WTC11 (cell line): Measurements from ENCODE around the gene FEM1C. TPM values are rescaled to one million over a fixed set of nuclear protein-coding genes. Genes with fewer than 3 reads are reported as not detected.
A peak's percentile ranks its signal among the peaks of the same experiment; 100 is the strongest.

Experiments
- ATAC-seq: fragments of 200-7000 bp; cut with Tn5 transposase; 2 replicates; pipeline ENCODE4 v1.10.0; 2021; ENCODE audit warnings: mild to moderate bottlenecking, moderate library complexity
- CTCF ChIA-PET: fragments of 300-600 bp; sonication (Branson Sonifier 250); formaldehyde crosslinking; loops from one replicate; lab custom pipeline; 2021; ENCODE audit warnings: antibody characterized with exemption; lab: Charles Lee
- POLR2A ChIA-PET: fragments of 350-600 bp; sonication (Branson Sonifier 250); formaldehyde crosslinking; loops from one replicate; lab custom pipeline; 2021; ENCODE audit warnings: antibody characterized with exemption; lab: Charles Lee
- DNase-seq: peaks from one replicate; pipeline ENCODE4 v3.0.0; 2021; ENCODE audit warnings: low spot score
- H3K27ac Mint-ChIP-seq: 2 replicates; pipeline ENCODE4 v1.8.0; 2021; ENCODE audit warnings: mixed read lengths
- H3K27me3 Mint-ChIP-seq: 2 replicates; pipeline ENCODE4 v1.8.0; 2021; ENCODE audit warnings: low read depth, mild to moderate bottlenecking, moderate library complexity, mixed read lengths
- H3K36me3 Mint-ChIP-seq: 2 replicates; pipeline ENCODE4 v1.8.0; 2021; ENCODE audit warnings: mixed read lengths
- H3K4me1 Mint-ChIP-seq: 2 replicates; pipeline ENCODE4 v1.8.0; 2022; ENCODE audit warnings: mixed read lengths
- H3K4me3 Mint-ChIP-seq: 2 replicates; pipeline ENCODE4 v1.8.0; 2021; ENCODE audit warnings: mild to moderate bottlenecking, moderate library complexity, mixed read lengths
- H3K9me3 Mint-ChIP-seq: 2 replicates; pipeline ENCODE4 v1.8.0; 2021; ENCODE audit warnings: mixed read lengths
- AR ChIP-seq: fragments of 250-450 bp; sonication (Bioruptor Pico); IDR thresholded peaks from 2 replicates; pipeline ENCODE4 v1.9.0; 2021; ENCODE audit warnings: mild to moderate bottlenecking
- CTCF ChIP-seq: fragments of 200-600 bp; IDR thresholded peaks from 2 replicates; pipeline ENCODE4 v1.8.0; 2022; ENCODE audit warnings: antibody characterized with exemption
- E2F1 ChIP-seq: sonication (generic); formaldehyde crosslinking; IDR thresholded peaks from 2 replicates; pipeline ENCODE4 v1.8.0; 2022; ENCODE audit warnings: mild to moderate bottlenecking, missing genetic modification reagents
- FOXP1 ChIP-seq: sonication (generic); formaldehyde crosslinking; IDR thresholded peaks from 2 replicates; pipeline ENCODE4 v1.8.0; 2022; ENCODE audit warnings: missing genetic modification reagents, mild to moderate bottlenecking, moderate library complexity, borderline replicate concordance
- GABPB1 ChIP-seq: sonication (generic); formaldehyde crosslinking; IDR thresholded peaks from 2 replicates; pipeline ENCODE4 v1.8.1; 2023; ENCODE audit warnings: mild to moderate bottlenecking, missing genetic modification reagents
- GRHL2 ChIP-seq: fragments of 250-450 bp; sonication (Bioruptor Pico); IDR thresholded peaks from 2 replicates; pipeline ENCODE4 v1.8.0; 2022; ENCODE audit warnings: mild to moderate bottlenecking, moderate library complexity; ENCODE audit not compliant: insufficient replicate concordance, severe bottlenecking
- GTF2I ChIP-seq: fragments of 250-450 bp; sonication (Bioruptor Pico); conservative IDR thresholded peaks from 2 replicates; pipeline ENCODE4 v1.4.0; 2021; ENCODE audit warnings: mild to moderate bottlenecking
- HMGA2 ChIP-seq: fragments of 250-450 bp; sonication (Bioruptor Pico); IDR thresholded peaks from 2 replicates; pipeline ENCODE4 v1.4.0; 2021; ENCODE audit warnings: mild to moderate bottlenecking, moderate library complexity
- IRF1 ChIP-seq: sonication (generic); formaldehyde crosslinking; IDR thresholded peaks from 2 replicates; pipeline ENCODE4 v1.8.0; 2023; ENCODE audit warnings: missing genetic modification reagents
- KAT7 ChIP-seq: sonication (generic); formaldehyde crosslinking; IDR thresholded peaks from 2 replicates; pipeline ENCODE4 v1.8.1; 2023; ENCODE audit warnings: missing genetic modification reagents, mild to moderate bottlenecking, borderline replicate concordance
- MAX ChIP-seq: sonication (generic); formaldehyde crosslinking; IDR thresholded peaks from 2 replicates; pipeline ENCODE4 v1.8.0; 2022; ENCODE audit warnings: mild to moderate bottlenecking, missing genetic modification reagents
- MLX ChIP-seq: sonication (generic); formaldehyde crosslinking; IDR thresholded peaks from 2 replicates; pipeline ENCODE4 v1.8.1; 2023; ENCODE audit warnings: mild to moderate bottlenecking, missing genetic modification reagents, moderate library complexity
- PRRX2 ChIP-seq: fragments of 250-450 bp; sonication (Bioruptor Pico); IDR thresholded peaks from 2 replicates; pipeline ENCODE4 v1.8.0; 2021; ENCODE audit warnings: mild to moderate bottlenecking
- TCF7 ChIP-seq: sonication (generic); formaldehyde crosslinking; IDR thresholded peaks from 2 replicates; pipeline ENCODE4 v1.8.0; 2022; ENCODE audit warnings: mild to moderate bottlenecking, low read depth, missing genetic modification reagents, moderate library complexity
- USF2 ChIP-seq: sonication (generic); formaldehyde crosslinking; IDR thresholded peaks from 2 replicates; pipeline ENCODE4 v1.8.1; 2023; ENCODE audit warnings: mild to moderate bottlenecking, missing genetic modification reagents, moderate library complexity
- ZNF232 ChIP-seq: sonication (generic); formaldehyde crosslinking; IDR thresholded peaks from 2 replicates; pipeline ENCODE4 v1.8.0; 2022; ENCODE audit warnings: mild to moderate bottlenecking, missing genetic modification reagents
- ZNF416 ChIP-seq: fragments of 250-450 bp; sonication (Bioruptor Pico); IDR thresholded peaks from 2 replicates; pipeline ENCODE4 v1.9.0; 2021; ENCODE audit warnings: mild to moderate bottlenecking, inconsistent platforms
- total RNA-seq: library from RNA; stranded (reverse); gene quantifications from 3 replicates; pipeline ENCODE4 v1.2.3, GENCODE V29; 2021

The FEM1C gene
- total RNA-seq, 1 experiment from 2014 or later, result 13.6 TPM

- TF ChIP-seq MLX (CRISPR knock-in tag) (no peak), PRRX2 (CRISPR knock-in tag) (no peak), GRHL2 (no peak), GTF2I (no peak), GABPB1 (CRISPR knock-in tag) (no peak), FOXP1 (no peak), TCF7 (no peak), KAT7 (no peak), AR (no peak), IRF1 (CRISPR knock-in tag) (no peak)
- TF ChIP-seq, all 79 proteins: peak for 0
- CTCF ChIA-PET, result no interaction called here
- no peaks in the 10 kb centered on the region for H3K36me3 Mint-ChIP-seq
- POLR2A ChIA-PET, result no interaction called here
- ATAC-seq (peak; percentile 46; the same call in 1 of the 2 replicates), DNase-seq (no peak)
- no peak overlapping the region for H3K4me3 Mint-ChIP-seq
- 0 out of 2 replicates have a peak, but pooled peaks cover 3% of the 10 kb centered on the region for H3K4me1 Mint-ChIP-seq
- H3K9me3 Mint-ChIP-seq, result no peaks in the 10 kb centered on the region
- no peaks in the 10 kb centered on the region for H3K27me3 Mint-ChIP-seq
- no peak overlapping the region for H3K27ac Mint-ChIP-seq
Observed at GRCh38 chr5:115586525-115587146, 42.1 kb upstream of the FEM1C start.

DNA sequence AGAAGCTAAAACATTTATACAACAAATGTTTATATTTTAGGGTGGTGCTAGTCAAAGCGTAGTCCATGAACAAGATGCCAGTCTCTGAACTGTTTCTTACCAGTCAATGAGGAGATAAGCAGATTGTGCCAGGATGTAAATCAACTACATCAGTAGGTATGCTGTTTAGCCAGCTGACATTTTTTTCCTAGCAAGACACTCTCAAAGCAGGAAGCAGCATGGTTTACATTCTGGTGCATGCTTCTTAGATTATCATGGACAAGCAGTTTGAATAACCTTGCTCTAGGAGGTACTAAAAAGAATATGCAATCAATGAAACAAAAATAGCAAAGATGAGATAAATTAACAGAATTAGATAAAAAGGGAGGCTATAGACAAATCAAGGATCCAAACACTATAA is 40.7 kb upstream of the FEM1C start:
- H3K4me1 Mint-ChIP-seq, result 0 out of 2 replicates have a peak, but pooled peaks cover 3% of the 10 kb centered on the region
- no peaks in the 10 kb centered on the region for H3K27me3 Mint-ChIP-seq
- H3K27ac Mint-ChIP-seq, result no peak overlapping the region
- CTCF ChIA-PET, result interaction anchor here (1.2 kb wide), 1 partner anchor 11 kb away, joined by 3 read pairs; no protein-coding TSS in a partner anchor
- POLR2A ChIA-PET, result no interaction called here
- no peaks in the 10 kb centered on the region for H3K36me3 Mint-ChIP-seq
- DNase-seq (no peak), ATAC-seq (no peak)
- no peak for TF ChIP-seq AR
- no peak for TF ChIP-seq MAX
- no peak for TF ChIP-seq GABPB1 (CRISPR knock-in tag)
- no peak for TF ChIP-seq HMGA2 (CRISPR knock-in tag)
- TF ChIP-seq ZNF416, result no peak
- TF ChIP-seq USF2, result no peak
- TF ChIP-seq E2F1 (CRISPR knock-in tag), result no peak
- TF ChIP-seq ZNF232, result no peak
- TF ChIP-seq CTCF, result no peak
- no peaks in the 10 kb centered on the region for H3K9me3 Mint-ChIP-seq
- H3K4me3 Mint-ChIP-seq, result no peak overlapping the region
